ENCODE measurements around the gene PTPRK. TPM values are rescaled to one million over a fixed set of nuclear protein-coding genes. Genes with fewer than 3 reads are reported as not detected.

Gene PTPRK
- total RNA-seq, 2 donors from 2014 or later, result 33.7 to 36.0 TPM

DNA sequence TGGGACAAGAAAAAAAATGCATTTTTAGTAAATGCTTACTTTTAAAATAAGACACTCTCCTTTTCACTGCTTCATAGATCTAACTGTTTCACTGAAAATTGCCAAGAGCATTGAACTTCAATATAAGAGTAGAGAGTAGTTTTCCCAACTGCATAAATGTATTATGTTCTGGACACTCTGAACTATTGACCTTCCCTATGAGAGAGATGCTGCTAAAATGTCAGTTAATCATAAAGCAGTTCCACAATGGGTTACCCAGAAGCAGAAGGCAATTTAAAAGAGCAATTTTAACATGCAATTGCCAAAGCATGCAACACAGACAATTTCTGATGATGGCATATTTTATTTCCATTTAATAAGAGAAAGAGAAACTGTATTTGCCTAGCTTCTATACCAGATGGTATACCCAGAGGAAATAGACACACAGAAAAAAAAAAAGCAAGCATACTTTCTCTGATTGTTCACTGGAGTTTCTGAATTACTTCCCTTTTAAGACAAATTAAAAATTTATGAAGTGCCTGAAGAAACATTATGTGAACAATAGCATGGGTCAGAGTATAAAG lies 340.4 kb downstream of the PTPRK start:
- H3K9me3 ChIP-seq, result no peaks in the 10 kb centered on the region
- no peak for DNase-seq (ENCODE audit: low spot score)

DNA sequence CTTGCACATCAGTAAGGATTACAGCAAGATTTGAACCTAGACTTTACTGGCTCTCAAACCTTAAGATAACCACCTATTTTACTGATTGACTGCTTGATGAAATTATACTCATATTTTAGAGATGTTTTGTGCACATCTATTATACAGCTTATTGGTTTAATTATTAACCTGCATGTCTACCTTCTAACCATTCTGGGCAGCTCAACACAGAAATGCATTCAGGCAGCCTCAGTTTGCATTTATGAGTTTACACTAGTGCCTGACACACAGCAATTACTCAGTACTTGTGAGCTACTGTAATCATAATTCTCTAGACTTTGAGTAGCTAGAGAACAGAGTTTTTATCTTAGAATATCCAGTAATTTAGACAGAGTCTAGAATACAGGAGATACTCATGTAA lies 345.7 kb downstream of the PTPRK start:
- Histone ChIP-seq H3K27me3 (replicated peaks; ENCODE audit: insufficient read depth) (no peaks in the 10 kb centered on the region), H3K27ac (no peak overlapping the region), H3K36me3 (no peaks in the 10 kb centered on the region), H3K4me1 (ENCODE audit: control insufficient read depth in 1 of 2, low read depth in 2 of 2) (peaks cover 0 to 6% of the 10 kb centered on the region in 2 donors), H3K4me3 (no peak overlapping the region), H3K9me3 (no peaks in the 10 kb centered on the region)
- no peak for DNase-seq (ENCODE audit: low spot score)
- TF ChIP-seq, protein P1, sequence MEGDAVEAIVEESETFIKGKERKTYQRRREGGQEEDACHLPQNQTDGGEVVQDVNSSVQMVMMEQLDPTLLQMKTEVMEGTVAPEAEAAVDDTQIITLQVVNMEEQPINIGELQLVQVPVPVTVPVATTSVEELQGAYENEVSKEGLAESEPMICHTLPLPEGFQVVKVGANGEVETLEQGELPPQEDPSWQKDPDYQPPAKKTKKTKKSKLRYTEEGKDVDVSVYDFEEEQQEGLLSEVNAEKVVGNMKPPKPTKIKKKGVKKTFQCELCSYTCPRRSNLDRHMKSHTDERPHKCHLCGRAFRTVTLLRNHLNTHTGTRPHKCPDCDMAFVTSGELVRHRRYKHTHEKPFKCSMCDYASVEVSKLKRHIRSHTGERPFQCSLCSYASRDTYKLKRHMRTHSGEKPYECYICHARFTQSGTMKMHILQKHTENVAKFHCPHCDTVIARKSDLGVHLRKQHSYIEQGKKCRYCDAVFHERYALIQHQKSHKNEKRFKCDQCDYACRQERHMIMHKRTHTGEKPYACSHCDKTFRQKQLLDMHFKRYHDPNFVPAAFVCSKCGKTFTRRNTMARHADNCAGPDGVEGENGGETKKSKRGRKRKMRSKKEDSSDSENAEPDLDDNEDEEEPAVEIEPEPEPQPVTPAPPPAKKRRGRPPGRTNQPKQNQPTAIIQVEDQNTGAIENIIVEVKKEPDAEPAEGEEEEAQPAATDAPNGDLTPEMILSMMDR (IDR thresholded peaks at IDR 0.05), result no peak
- ATAC-seq (ENCODE audit: insufficient number of reproducible peaks, low FRiP score, low read depth), result no peak

More for the DNA sequence above, 340.4 kb downstream of the PTPRK start:
- Histone ChIP-seq H3K4me1 (ENCODE audit: control insufficient read depth in 1 of 2, low read depth in 2 of 2) (no peaks in the 10 kb centered on the region), H3K27ac (no peak overlapping the region), H3K36me3 (no peaks in the 10 kb centered on the region), H3K27me3 (replicated peaks; ENCODE audit: insufficient read depth) (no peaks in the 10 kb centered on the region), H3K4me3 (no peak overlapping the region)
- TF ChIP-seq, protein P1 (IDR thresholded peaks at IDR 0.05), result no peak
- ATAC-seq (ENCODE audit: insufficient number of reproducible peaks, low FRiP score, low read depth), result no peak

DNA sequence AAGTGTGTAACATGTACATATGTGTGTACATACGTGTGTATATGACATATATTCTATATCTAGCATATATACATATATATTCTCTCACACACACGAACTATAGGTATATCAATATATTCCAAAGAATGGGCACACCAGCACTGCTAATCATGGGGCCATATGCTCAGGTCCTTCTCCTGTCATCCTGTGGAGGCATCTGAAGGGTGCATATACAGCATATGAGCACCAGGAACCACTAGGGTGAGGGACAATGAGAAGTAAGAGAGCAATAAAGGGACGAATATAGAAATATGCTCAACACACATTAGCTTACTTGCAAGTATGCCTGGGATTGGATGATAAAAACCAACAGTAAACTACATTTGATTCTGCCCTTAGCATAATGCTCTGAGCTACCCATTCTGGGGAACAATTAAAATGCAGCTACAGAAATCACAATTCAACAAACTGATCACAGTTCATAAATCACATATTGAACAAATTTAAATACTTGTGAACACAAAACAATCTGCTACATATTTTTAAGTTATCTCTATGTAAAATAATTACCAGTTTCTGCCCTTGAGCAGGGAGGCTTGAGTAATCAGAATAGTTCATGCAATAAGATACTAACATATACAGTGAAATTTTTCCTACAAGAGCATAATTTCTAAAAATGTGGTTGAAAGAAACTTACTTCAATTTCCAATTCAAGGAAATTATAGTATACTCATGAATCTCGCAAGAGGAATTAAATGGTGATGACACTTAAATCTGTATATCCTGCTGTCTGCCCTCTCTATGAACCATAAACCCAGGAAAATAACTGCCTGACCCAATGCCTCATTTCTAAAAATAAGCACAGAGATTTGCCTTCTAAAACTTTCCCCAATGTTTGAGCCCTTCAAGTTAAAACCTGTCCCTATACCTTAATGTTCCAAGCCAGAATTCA lies 347.4 kb downstream of the PTPRK start:
- Histone ChIP-seq H3K4me3 (no peak overlapping the region), H3K4me1 (ENCODE audit: control insufficient read depth in 1 of 2, low read depth in 2 of 2) (peaks cover 0 to 6% of the 10 kb centered on the region in 2 donors), H3K9me3 (no peaks in the 10 kb centered on the region), H3K36me3 (no peaks in the 10 kb centered on the region), H3K27ac (no peak overlapping the region), H3K27me3 (replicated peaks; ENCODE audit: insufficient read depth) (no peaks in the 10 kb centered on the region)
- no peak for ATAC-seq (ENCODE audit: insufficient number of reproducible peaks, low FRiP score, low read depth)
- TF ChIP-seq, protein P1 (IDR thresholded peaks at IDR 0.05), result no peak
- DNase-seq (ENCODE audit: low spot score), result no peak

DNA sequence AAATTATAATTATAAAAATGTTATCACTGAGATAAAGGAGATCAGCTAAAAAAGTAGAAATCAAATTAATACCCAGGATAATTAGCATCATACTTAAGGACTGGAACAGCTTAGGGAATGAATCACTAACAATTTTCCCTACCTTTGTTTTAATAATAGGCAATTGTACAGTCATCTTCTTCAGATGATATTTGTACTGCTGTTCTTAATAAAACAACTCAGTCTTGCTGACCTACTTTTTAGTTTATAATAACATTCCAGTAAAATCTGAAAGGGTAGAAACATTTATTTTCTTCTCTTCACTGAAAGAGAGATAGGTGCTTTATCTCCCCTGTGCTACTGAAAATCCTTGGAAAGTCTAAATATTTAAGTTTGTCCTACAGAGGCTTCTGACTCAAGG lies 348.3 kb downstream of the PTPRK start:
- Histone ChIP-seq H3K27me3 (replicated peaks; ENCODE audit: insufficient read depth) (no peaks in the 10 kb centered on the region), H3K36me3 (no peaks in the 10 kb centered on the region), H3K4me3 (no peak overlapping the region), H3K4me1 (ENCODE audit: control insufficient read depth in 1 of 2, low read depth in 2 of 2) (peaks cover 0 to 6% of the 10 kb centered on the region in 2 donors), H3K27ac (no peak overlapping the region), H3K9me3 (no peaks in the 10 kb centered on the region)
- TF ChIP-seq, protein P1 (IDR thresholded peaks at IDR 0.05), result no peak
- ATAC-seq (ENCODE audit: insufficient number of reproducible peaks, low FRiP score, low read depth) (no peak), DNase-seq (ENCODE audit: low spot score) (no peak)

DNA sequence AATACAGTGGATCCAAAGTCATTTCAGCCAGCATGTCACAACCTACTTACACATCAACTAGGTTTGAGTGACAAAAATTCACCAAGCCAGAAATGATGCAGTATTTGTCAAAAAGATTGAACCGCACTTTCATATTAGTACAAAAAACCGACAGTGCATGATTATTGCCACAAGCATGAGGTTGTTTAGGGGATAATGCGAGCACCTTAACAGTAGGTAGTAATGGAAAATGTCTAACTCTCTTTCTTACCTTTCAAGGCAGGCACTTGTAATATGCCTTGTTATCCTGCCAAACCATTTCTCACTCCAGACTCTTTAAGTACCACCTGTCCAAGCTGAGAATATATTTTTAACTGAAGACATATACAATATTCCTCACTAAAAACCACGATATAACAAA lies 349.2 kb downstream of the PTPRK start:
- Histone ChIP-seq H3K9me3 (no peaks in the 10 kb centered on the region), H3K4me3 (no peak overlapping the region), H3K36me3 (no peaks in the 10 kb centered on the region), H3K4me1 (ENCODE audit: control insufficient read depth in 1 of 2, low read depth in 2 of 2) (peaks cover 0 to 6% of the 10 kb centered on the region in 2 donors), H3K27ac (no peak overlapping the region), H3K27me3 (replicated peaks; ENCODE audit: insufficient read depth) (no peaks in the 10 kb centered on the region)
- no peak for ATAC-seq (ENCODE audit: insufficient number of reproducible peaks, low FRiP score, low read depth)
- TF ChIP-seq, protein P1 (IDR thresholded peaks at IDR 0.05), result no peak
- no peak for DNase-seq (ENCODE audit: low spot score)

Measured in thoracic aorta (tissue), 2 donors.